NCI-H2196 treated with DMSO at 0.1 percent for 48 hours (cell line): ENCODE measurements around the gene MTMR12.

ENCODE experiments used
- DNase-seq: peaks from one replicate; lab custom pipeline; 2025; ENCODE audit not compliant: unreplicated experiment; lab: John Stamatoyannopoulos, UW

Gene MTMR12

DNA sequence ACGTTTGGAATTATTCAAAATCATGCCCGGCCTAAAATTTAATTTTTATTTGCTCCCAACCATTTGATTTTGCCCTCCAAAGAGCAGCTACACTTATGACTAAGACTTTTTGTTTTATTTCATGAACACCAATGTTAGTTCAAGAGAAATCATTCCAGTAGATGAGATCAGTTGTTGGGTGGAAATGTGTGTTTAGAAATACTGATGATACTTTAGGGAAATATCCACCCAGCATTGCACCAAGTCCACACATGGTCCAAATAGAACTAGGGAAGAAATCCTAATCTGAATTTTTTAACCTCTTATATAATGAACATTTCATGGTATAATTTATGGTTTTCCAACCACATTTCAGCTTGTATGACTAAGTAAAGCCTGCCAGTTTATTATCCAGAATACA lies 110.3 kb downstream of the MTMR12 start:
- no peak for DNase-seq

DNA sequence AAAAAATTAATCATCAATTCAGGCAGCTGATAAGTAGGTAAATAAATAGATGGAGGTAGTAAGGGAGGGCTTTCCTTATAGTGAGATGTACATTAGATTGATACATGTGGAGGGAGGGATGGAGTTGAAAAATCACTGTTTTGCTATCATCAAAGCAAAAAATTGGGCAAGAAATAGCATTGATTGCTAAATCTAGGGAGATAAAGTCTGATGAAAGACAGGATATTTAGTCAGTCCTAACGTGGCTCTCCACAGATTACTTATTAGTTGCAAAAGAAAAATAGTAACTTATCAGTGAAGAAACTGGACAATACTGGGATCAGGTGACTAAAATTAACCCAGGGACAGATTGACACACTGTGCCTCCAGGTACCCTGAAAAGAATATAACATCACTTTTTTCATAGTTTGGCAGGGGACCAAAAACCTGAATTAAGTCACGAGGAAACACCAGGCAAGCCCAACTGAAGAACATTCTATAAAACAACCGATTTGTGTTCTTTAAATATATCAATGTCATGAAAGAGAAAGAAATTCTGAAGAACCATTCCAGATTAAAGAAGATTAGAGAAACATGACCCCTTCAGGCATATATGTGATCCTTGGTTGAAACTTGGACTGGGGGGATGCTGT lies 111.5 kb downstream of the MTMR12 start:
- no peak for DNase-seq

GRCh38 chr5:32197032-32197431 lies 115.7 kb downstream of the MTMR12 start:
- no peak for DNase-seq

GRCh38 chr5:32195265-32195664 lies 117.5 kb downstream of the MTMR12 start:
- DNase-seq = no peak

DNA sequence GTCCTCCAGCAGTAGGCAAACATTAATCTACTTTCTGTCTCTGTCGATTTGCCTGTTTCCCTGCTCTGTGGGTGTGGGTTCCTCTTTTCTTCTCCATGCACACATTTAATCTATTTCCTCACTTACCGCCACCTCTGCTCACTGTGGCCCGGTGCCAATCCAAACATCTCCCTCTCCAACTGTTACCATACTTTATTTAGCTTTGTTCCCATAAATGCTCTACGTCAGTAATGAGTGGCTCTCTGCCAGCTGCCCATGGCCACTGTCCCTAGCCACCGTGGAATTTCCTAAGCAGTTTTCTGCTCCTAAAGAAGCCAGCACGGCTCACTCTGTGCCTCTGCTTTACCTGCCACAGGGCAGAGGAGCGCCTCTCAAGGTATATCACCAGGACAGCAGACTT lies 119.1 kb downstream of the MTMR12 start:
- peak; percentile 91 for DNase-seq

DNA sequence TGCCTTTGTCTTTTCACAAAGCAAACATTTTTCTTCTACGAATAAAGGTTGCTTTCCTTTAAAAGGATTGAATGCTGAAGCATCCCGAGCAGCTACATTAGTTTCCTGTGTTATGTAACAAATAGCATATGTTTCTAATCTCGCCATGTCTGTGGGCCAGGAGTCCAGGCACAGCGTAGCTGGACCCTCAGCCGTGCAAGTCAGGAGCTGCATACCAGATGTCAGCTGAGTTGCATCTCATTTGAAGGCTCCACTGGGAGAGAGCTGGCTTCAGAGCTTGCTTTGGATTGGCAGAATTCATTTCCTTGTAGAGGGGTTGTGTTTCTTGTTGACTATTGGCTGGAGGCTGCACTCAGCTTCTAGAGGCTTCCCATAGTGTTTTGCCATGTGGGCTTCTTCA lies 122.6 kb downstream of the MTMR12 start:
- DNase-seq = no peak

GRCh38 chr5:32187675-32188074 lies 125.1 kb downstream of the MTMR12 start:
- no peak for DNase-seq

DNA sequence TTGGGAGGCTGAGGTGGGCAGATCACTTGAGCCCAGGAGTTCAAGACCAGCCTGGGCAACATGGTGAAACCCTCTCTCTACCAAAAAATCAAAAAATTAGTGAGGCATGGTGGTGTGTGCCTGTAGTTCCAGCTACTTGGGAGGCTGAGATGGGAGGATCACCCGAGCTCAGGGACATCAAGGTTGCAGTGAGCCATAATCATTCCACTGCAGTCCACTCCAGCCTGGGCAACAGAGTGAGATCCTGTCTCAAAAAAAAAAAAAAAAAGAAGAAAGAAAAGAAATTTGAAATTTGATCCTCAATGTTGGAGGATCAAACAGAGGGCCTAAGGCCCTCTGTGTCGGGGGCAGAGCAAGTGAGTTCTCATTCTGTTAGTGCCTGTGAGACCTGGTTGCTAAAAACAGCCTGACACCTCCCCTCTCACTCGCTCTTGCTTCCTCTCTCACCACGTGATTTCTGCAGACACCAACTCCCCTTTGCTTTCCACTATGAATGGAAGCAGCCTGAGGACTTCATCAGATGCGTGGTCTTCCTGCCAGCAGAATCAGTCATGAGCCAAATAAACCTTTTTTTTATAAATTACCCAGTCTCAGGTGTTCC lies 130.2 kb downstream of the MTMR12 start:
- no peak for DNase-seq
